AG08395 (cell line): Measurements from ENCODE around the gene CBX6.
"Not testable (repeated sequence)": the region's sequence is repeated elsewhere in the genome, so short reads cannot be mapped to it uniquely, and the experiment has no call there.

Experiments
- DNase-seq: peaks from one replicate; pipeline ENCODE4 v3.0.0; 2012; ENCODE audit warnings: mixed read lengths, low spot score

Gene CBX6

DNA sequence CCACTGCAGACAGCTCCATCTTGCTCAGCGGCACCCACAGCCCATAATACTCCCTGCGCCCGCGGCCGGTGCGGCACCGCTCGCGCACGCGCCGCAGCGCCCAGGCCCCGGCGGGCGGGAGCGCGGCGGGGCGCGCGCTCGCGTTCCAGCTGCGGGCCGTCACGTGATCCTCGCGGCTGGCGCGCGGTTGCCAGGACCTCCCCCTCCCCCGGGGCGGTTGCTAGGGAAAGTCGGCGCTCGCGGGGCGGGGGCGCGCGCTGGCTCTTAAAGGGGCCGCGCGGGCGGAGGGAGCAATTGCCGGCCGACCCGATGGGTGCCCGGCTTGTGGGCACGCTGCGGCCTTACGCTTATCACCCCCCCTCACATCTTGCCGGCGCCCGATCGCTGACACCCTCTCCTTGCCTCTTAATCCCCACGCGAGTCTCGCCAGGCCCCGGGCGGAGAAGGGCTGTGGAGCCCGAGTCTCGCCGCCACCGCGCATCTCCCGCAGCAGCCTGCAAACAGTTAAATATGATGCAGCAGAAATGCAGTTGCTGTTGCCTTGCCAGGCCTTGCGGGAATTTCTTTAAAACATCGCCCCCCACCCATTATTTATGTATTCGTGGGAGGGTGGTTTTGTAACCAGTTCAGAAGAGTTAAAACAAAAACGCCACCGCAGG, at the start of gene CBX6:
Gene CBX6, minus strand, starts transcription at position 45 of the 659 bp plus-strand sequence. Its CDS starts 26 bp downstream, at position 19.
- peak; percentile 99 for DNase-seq

DNA sequence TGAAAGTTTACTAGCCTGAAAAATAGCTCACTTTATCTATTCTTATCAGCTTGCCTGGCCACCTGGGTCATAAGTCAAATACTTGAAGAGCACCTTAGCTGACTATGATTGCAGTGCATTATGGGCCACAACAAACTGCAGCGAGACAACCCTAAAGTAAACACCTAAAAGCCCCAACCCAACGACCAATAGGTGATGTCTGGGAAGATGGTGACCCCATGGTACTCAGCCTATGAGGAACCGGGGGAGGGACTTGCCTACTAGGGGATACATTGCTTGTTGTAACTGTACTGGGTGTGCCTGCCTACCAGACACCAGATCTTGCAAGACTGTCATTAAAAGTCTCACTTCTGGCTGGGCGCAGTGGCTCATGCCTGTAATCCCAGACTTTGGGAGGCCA, 49.8 kb upstream of the CBX6 start:
- no peak for DNase-seq

DNA sequence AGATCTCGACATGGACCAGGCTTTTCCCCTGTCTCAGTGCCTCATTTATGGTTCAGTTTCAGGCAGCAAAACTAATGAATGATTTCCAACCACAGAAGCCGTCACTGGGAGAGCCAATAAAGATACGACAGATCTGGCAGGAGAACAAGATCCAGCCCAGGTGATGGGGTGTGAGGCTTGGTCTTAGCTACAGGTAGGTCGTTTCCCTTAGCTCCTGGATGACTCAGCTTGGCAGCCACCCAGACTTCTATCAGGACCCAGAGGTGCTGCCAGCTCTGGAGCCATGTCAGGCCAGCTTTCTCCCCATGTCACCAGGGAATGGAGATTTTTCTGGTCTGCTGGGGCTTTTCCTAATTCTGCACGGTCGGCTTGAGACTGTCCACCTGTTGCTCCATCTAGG, 49.1 kb upstream of the CBX6 start:
- DNase-seq: no peak

DNA sequence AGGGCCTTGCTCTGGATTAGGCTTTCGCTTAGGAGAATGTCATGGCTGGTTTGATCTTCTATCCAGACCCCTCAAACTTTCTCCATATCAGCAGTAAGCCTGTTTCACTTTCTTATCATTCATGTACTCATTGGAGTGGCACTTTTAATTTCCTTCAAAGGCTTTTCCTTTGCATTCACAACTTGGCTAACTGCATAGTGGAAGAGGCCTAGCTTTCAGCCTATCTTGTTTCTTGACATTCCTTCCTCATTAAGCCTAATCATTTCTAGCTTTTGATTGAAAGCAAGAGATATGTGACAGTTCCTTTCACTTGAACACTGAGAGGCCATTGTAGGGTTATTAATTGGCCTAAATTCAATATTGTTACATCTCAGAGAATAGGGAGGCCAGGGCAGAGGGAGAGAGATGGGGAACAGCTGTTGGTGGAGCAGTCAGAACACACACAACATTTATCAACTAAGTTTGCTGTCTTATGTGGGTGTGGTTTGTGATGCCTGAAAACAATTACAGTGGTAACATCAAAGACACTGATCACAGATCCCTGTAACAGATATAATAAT, 47.7 kb upstream of the CBX6 start:
- no peak for DNase-seq

DNA sequence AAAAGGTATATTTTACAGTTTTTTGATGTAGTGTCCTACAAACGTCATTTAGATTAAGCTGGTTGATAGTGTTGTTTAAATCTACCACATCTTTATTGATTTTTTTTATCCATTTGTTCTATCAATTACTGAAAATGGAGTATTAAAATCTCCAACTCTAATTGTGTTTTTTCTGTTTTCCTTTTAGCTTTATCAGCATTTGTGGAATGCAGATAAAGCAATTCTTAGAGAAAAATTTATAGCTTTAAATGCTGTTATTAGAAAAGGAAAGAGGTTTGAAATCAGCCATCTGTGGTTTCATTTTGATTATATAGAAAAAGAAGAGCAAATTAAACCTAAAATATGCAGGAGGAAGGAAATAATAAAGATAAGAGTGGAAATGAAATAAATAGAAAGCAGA, 39.4 kb upstream of the CBX6 start:
- no peak for DNase-seq

DNA sequence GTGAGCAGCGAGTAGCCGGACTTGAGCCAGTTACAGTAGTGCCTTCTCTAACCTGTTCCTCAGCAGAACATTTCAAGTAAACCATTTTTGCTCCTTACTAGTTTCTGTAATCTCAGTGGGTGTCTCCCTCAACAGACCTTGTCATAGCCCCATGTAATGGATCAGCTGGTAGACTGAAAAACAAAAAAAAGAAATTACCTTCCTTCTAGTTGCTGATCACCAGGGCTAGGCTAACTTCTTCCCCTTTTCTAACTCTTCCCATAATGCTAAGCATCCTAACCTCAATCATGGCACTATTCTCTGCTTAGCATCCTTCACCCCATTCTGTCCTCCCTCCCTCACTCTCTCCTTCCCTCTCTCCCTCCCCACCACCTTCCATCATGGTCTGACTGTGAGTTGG, 35.8 kb upstream of the CBX6 start:
- no peak for DNase-seq

DNA sequence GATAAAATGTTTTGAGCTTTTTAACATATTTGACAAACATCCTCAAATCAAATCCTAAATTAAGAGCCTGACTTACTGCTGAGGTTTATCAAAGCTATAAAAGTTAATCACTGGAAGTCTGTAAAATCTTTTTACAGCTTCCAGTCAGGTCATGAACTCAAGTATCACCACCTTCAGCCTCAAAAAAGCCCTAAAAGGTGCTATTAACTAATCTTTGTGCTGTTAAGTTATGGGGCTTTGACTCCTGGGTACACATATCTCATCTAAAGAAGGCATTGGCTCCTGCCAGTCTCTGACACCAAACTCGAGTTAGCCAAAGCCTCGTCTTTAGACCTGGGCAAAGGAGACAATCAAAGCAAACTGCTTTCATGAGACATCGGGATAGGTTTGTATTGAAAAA, 34.0 kb upstream of the CBX6 start:
- DNase-seq: no peak

DNA sequence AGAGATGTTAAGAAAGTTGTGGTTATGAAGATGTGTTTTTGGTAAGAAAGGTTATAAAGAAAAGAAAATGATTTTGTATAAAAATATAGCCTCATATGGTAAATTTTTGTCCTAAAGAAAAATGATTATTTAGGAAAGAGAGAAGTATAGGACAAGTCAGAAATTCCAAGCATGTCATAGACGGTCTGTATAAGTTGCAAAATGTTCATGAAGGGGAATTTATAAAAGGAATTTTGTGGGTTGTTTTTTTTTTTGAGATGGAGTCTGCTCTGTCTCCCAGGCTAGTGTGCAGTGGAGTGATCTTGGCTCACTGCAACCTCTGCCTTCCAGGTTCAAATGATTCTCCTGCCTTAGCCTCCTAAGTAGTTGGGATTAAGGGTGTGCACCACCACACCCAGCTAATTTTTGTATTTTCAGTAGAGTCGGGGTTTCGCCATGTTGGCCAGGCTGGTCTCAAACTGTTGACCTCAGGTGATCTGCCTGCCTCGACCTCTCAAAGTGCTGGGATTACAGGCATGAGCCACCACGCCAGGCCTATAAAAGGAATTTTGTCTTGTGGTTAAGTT, 32.1 kb upstream of the CBX6 start:
- DNase-seq: not testable (repeated sequence)

DNA sequence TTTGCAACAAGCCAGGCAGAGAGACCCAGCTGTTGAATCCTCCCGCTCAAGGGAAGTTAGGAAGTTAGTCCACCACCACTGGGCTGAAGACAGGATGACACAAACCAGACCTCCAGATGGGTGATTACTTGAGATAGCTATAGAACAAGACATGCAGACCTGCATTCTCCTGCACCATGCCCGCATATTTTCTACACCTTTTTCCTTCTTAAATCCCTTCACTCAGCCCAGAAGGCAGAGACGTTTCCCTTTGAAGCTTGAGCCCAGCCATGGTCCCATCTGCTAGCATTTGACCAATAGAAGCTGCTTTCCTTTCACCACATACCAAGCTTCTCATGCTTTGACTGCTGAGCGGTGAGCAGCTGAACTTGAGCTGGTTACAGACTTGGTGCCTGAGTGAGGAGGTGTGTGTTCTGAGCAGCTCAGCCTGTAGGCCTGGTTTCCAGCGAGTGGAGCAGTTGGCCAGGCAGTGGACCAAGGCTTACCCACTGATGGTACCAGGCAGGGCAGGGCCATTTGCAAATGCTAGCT, 29.2 kb upstream of the CBX6 start:
- no peak for DNase-seq

DNA sequence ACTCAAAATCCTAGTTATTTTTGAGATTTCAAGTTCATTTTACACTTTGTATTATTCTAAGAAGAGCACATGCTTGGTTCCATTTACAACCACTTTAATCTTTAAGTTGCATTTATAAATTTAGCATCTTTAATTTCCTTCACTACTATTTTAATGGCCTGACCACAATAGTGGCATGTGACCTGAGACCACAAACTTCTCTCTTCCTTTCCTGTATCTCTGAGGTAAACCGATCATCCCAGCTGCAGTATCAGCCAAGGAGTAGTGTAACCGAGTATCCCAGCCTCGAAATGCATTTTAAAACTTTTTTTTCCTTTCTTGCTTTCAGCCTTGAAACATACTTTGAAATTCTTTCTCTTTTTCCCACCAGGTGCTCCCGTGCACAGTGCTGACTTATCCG, 28.7 kb upstream of the CBX6 start:
- no peak for DNase-seq

DNA sequence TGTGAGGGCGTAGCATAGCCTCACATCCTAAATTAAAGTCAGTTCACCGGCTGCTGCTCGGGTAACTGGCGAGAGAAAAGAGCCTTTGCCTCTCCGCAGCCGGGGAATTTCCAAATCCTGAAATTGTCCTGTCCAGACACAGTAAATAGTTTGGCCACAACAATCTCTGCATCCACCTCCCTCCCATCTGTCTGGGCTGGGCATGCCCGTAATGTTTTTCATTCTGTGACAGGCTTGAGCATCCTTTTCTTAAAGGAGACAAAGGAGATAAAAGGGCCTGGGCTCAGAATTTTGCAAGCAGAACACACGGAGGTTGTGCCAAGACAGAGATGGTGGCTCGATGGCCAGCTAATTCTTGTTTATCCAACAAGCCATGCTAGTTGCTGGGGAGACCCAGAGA, 19.2 kb upstream of the CBX6 start:
- DNase-seq: no peak

DNA sequence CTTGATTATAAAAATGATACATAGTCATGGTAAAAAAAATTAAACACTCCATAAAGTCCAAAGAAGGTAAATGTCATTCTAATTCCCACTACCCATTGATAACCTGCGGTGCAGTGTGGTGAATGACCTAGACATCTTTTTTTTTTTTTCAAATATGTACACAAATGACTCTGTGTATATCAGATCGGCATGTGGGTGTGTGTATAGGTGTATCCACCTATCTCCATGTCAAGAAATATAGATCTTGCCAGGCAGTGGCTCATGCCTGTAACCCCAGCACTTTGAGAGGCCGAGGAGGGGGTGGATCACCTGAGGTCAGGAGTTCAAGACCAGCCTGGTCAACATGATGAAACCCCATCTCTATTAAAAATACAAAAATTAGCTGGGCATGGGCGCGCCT, 18.4 kb upstream of the CBX6 start:
- DNase-seq: no peak

DNA sequence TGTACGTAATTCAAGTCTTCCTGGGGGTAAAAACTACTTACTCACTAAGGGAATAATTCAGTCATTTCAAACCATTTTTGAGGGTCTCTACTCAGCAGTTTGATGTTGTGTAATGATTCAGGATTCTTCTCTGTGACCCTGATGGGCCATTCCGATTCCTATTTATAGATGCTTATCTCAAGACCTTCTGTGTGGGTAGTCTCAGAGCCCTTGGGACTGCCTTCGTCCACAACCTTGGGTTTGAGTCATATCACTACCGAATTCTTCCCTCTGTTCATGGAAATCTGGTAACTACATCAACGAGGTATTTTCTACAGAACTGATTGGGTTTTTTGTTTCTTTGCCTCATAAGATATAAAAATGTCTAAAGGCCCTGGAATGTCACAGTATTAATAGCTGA, 14.3 kb upstream of the CBX6 start:
- no peak for DNase-seq

DNA sequence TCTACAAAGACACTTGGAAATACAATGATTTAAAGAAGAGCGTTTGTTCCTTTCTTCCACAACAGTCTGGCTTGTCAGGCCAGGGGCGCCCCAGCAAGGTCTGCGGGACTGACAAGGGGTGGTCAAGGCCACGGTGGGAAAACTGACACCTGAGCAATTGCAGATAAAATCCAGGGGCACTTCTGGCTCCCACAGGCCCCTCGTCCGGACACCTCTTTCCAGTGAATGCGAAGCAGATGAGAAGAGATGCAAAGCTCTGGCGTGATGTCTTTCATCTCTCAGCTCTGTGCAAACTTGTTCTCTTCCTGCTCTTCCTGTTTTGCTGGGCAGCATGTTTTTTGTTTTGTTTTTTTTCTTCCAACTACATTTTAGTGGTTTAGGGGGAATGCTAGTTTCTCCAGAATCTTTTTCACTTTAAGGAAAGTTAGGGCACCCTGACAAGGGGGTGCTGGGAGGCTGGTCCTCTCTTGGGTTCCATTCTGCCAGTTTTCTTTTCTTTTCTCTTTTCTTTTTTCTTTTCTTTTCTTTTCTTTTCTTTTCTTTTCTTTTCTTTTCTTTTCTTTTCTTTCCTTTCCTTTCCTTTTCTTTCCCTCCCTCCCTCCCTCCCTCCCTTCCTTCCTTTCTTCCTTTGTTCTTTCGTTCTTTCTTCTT, 11.1 kb upstream of the CBX6 start:
- peak; percentile 27 for DNase-seq

DNA sequence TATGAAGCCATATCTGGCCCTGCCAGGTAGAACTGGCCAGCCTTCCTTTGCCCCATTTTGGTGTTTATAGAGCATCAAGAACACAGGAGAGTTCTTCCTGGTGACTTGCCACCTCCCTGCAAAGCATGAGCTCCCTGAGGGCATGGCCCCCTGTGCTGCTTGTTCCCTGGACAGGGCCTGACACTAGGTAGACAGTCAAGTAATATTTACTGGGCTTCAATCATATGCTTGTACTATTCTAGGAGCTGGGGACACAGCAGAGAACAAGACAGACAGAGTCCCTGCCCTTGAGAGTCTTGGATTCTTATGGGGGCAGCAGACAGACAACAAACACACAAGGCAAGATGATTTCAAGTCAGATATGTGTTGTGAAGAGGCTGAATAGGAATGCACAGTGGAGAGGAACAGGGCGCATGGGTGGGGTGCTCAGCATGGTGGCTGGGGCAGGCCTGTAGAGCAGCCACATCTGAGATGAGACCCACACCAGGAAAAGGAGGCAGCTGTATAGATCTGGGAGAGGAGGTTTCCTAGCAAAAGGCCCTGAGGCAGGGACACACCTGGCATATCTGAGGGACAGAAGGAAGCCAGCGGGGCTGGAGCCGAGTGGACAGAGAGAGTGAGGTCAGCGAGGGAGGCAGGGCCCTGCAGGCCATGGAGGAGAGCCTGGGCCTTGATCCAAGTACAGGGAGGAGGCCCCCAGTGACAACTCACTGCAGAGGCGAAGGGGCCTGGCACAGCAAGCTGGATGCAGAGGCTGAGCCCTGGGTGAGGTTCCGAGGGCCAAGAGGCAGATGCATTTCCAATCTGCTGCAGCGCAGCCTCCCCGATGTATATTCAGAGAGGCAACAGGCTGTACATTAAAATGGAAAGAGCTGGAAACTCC, 10.2 kb upstream of the CBX6 start:
- DNase-seq: peak; percentile 66

DNA sequence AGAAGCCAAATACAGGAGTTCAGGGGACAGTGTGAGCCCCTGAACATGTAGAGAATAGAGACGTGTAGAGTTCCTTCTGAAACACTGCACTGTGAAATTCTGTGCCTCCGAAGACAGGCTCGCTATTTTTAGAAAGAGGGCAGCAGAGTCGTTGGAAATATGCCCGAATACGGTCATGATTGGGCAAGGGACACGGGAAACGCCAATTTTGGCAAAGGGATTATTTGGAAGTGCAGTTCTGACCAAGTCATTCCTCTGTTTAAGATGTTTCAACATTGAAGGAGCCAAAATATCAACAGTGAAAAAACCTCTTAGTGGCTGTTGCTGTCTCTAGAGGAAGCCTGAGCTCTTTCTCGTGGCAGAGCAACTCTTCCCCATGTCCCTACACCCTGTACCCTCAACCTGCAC, 9.5 kb upstream of the CBX6 start:
- DNase-seq: peak; percentile 84

DNA sequence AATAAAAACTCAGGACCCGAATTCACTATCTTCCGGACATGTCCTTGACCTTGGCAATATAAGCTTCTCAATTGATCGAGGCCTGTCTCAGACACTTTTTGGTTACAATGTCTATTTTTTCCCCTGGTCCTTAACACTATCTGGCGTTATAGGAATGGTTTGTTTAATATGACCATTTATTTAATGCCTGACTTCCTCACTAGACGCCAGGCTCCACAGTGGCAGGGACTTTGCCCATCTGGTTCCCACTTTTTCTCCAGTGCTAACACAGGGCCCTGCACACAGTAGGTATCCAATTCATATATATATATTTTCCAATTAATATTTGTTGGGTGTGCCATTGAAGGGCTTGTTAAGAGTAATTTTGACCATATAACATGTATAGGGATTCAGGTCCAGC, 7.9 kb upstream of the CBX6 start:
- no peak for DNase-seq

DNA sequence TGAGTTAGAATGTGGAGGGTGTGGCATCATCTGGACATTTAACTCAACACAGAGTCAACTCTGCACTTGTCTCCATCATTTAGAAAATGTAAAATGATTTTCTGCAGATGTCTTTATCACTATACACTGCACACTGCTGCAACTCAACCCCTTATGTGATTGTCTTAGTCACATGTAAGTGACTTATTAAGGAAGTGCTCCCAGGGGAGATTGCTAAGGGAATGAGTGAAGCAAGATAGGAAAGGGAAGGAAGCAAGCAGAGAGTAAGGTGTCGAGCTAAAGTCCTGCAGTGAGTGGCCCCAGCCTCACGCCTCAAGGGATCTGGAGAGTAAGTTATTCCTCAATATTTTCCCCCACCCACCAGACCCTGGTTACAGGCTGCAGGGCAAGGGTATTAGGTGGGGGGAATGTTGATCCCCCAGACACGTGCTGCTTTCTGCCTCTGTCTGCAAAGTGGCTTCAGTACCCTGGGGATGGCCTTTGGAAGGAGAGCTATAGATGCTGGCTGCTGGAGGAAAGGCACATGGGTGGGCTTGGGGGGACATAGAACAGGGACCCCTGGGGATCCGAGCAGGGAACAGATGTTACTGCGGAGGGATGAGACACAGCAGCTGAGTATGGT, 7.2 kb upstream of the CBX6 start:
- no peak for DNase-seq

DNA sequence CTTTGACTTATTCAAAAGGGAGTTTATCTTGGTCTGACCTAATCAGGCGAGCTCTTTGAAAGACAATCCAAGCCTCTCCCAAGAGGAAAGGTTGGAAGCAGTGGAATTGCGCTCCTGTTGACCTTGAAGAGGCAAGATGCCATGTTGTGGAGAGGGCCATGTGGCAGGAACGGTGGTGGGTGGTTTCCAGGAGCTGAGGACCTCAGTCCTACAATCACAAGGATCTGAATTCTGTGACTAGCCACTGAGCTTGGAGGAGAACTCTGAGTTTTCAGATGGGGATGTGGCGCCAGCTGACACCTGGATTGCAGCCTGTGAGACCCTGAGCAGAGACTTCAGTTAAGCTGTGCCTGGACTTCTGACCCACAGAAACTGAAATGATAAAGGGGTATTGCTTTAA, 6.0 kb upstream of the CBX6 start:
- no peak for DNase-seq

DNA sequence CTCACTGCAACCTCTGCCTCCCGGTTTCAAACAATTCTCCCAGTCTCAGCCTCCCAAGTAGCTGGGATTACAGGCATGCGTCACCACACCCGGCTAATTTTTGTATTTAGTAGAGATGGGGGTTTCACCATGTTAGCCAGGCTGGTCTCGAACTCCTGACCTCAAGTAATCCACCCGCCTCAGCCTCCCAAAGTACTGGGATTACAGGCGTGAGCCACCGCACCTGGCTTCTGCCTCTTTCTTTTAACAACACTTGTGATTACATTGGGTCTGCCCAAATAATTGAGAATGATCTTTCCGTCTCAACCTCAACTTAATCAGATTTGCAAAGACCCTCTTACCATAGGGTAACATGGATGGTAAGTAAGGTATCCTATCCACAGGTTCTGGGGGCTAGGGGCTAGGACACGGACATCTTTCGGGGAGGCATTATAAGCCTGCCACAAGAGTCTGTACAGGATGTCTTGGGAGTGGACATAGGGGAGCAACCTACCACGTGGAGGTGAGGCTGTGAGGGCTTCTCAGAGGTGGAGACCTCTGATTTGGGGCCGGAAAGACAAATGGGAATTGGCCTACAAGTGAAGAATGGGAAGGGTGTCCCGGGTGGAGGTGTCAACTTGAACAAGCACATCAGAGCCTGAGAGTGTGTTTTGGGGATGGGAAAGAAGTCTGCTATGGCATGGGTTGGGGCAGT, 2.7 kb upstream of the CBX6 start:
- no peak for DNase-seq
